ENCODE measurements around the gene DLGAP1.

The DLGAP1 gene

GRCh38 chr18:3458378-3458777, 996.7 kb downstream of the DLGAP1 start:
- no peak for TF ChIP-seq ZFX (IDR thresholded peaks at IDR 0.05; ENCODE audit: borderline replicate concordance)
- TF ChIP-seq CTCF (IDR thresholded peaks at IDR 0.05), result no peak
- H3K27ac ChIP-seq, result no peak overlapping the region

DNA sequence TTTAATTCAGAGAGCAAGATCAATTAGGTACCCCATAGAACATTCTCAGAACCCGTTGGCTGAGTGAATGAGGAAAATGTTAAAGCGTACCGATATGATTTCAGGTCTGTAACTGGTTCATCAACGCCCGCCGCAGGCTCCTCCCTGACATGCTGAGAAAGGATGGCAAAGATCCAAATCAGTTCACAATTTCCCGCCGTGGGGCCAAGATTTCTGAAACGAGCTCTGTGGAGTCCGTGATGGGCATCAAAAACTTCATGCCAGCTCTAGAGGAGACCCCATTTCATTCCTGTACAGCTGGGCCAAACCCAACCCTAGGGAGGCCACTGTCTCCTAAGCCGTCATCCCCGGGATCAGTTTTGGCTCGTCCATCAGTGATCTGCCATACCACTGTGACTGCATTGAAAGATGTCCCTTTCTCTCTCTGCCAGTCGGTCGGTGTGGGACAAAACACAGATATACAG, 997.8 kb downstream of the DLGAP1 start:
- H3K27ac ChIP-seq, result peak overlapping the region; percentile 41
- no peak for TF ChIP-seq ZFX (IDR thresholded peaks at IDR 0.05; ENCODE audit: borderline replicate concordance)
- TF ChIP-seq CTCF (IDR thresholded peaks at IDR 0.05), result no peak

DNA sequence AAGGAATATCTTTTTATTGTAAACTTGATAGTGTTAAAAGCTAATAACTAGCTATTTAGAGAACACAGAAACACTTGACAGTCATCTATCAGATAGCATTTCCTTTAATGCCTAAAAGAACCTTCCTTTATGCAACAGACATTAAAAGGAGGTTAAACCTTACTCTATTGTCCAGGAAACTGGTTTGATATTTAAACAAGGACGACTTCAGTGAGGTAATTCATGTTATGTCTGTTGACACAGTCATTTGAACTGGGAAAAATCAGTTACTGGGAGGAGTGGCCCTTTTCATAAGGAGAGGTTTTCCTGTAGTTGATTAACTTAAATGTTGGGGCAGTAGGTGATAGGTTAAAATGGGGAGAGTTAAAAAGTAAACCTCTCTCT, 998.4 kb downstream of the DLGAP1 start:
- H3K27ac ChIP-seq, result peak overlapping the region; percentile 41
- TF ChIP-seq CTCF (IDR thresholded peaks at IDR 0.05), result no peak
- TF ChIP-seq ZFX (IDR thresholded peaks at IDR 0.05; ENCODE audit: borderline replicate concordance), result no peak

DNA sequence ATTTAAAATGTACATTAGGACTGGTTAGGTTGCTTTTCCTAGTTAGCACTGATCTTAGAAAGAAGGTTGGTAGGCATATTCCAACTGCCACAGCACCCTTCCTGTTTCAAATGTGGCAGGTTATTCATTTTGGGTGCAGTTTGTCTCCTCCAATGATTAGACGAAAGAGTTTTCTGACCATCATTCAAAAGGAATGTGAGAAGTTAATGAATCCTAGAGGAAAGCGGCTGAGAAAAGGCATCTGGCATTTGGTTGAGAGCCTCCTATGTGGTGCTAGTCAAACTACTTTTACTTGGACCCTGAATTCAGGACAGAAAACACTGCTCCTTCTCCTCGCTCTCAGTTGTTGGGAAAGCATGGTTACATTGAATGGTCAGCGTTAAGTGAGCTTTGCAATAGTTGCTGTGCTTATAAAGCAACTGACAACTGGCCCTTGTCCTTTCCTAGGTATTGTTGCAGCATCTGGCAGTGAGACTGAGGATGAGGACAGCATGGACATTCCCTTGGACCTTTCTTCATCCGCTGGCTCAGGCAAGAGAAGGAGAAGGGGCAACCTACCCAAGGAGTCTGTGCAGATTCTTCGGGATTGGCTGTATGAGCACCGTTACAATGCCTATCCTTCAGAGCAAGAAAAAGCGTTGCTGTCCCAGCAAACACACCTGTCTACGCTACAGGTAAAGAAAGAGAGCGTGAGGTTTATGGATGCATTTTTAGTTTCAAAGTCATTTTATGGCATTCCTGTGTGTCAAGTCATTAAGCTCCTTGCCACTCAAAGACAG, 999.0 kb downstream of the DLGAP1 start:
- TF ChIP-seq CTCF (IDR thresholded peaks at IDR 0.05), result no peak
- no peak for TF ChIP-seq ZFX (IDR thresholded peaks at IDR 0.05; ENCODE audit: borderline replicate concordance)
- H3K27ac ChIP-seq, result peak overlapping the region; percentile 41

GRCh38 chr18:3455090-3455635, 999.9 kb downstream of the DLGAP1 start:
- H3K27ac ChIP-seq, result no peak overlapping the region
- no peak for TF ChIP-seq ZFX (IDR thresholded peaks at IDR 0.05; ENCODE audit: borderline replicate concordance)
- TF ChIP-seq CTCF (IDR thresholded peaks at IDR 0.05), result peak; percentile 47; the same call in 1 of the 2 replicates

GRCh38 chr18:3454365-3455089, 1000.6 kb downstream of the DLGAP1 start:
- H3K27ac ChIP-seq, result no peak overlapping the region
- peak; percentile 88 for TF ChIP-seq CTCF (IDR thresholded peaks at IDR 0.05)
- no peak for TF ChIP-seq ZFX (IDR thresholded peaks at IDR 0.05; ENCODE audit: borderline replicate concordance)
